ENCODE results near the gene STAT6. TPM values are rescaled to one million over a fixed set of nuclear protein-coding genes. Genes with fewer than 3 reads are reported as not detected.
A peak's percentile ranks its signal among the peaks of the same experiment; 100 is the strongest.

The STAT6 gene
- polyA plus RNA-seq, 1 donor (not counting 4 experiments of a cell fraction or from before 2014, with no cell fraction given), result 113 TPM

GRCh38 chr12:57072661-57073060 is 38.5 kb downstream of the STAT6 start:
- H3K79me2 ChIP-seq (ENCODE audit: control insufficient read depth, insufficient read depth, low read length), result peaks cover 8% of the 10 kb centered on the region
- no peaks in the 10 kb centered on the region for H3K9me1 ChIP-seq (ENCODE audit: control insufficient read depth, extremely low read depth, insufficient read depth, low read length)
- no peaks in the 10 kb centered on the region for H4K20me1 ChIP-seq (ENCODE audit: control insufficient read depth, extremely low read depth, insufficient read depth, low read length)
- no peak overlapping the region for H3K9ac ChIP-seq (ENCODE audit: control insufficient read depth, extremely low read depth, insufficient read depth, low read length)
- dilution Hi-C loops (cut with MboI; ENCODE audit: extremely low pct_ligation_motif_present, low sequenced_read_pairs), result no loop called here
- TF ChIP-seq CTCF (optimal IDR thresholded peaks at IDR 0.05 in 1 of 3, IDR thresholded peaks at IDR 0.05 in 1 of 3, conservative IDR thresholded peaks at IDR 0.05 in 1 of 3; ENCODE audit: extremely low read depth in 1 of 3, insufficient read depth in 2 of 3, low read length in 3 of 3) (no peak), EZH2 (IDR thresholded peaks at IDR 0.05; ENCODE audit: low read length) (no peak)
- H3K27ac ChIP-seq (ENCODE audit: control insufficient read depth, insufficient read depth, low read length), result peak overlapping the region; percentile 13
- peak overlapping the region; percentile 1 for H2AFZ ChIP-seq (ENCODE audit: control insufficient read depth, low read length)
- H3K4me2 ChIP-seq (ENCODE audit: control insufficient read depth, extremely low read depth, insufficient read depth, low read depth, low read length), result peak overlapping the region; percentile 20
- H3K4me1 ChIP-seq (ENCODE audit: control insufficient read depth, extremely low read depth, insufficient read depth, low read length), result peaks cover 9% of the 10 kb centered on the region
- no peak overlapping the region for H3K4me3 ChIP-seq (ENCODE audit: control insufficient read depth in 2 of 3, extremely low read depth in 1 of 3, insufficient read depth in 2 of 3, low read depth in 1 of 3, low read length in 3 of 3)
- DNase-seq (ENCODE audit: low read depth, low spot score) (no peak), FAIRE-seq (peak; percentile 34)
- H3K9me3 ChIP-seq (ENCODE audit: control insufficient read depth, low read depth, low read length), result no peaks in the 10 kb centered on the region
- peaks cover 1 to 22% of the 10 kb centered on the region in 2 experiments for H3K36me3 ChIP-seq (ENCODE audit: control insufficient read depth in 2 of 2, extremely low read depth in 1 of 2, insufficient read depth in 2 of 2, low read length in 2 of 2)
- H3K27me3 ChIP-seq (ENCODE audit: control insufficient read depth, extremely low read depth, insufficient read depth, low read length), result no peaks in the 10 kb centered on the region

- Histone ChIP-seq H3K79me2 (ENCODE audit: control insufficient read depth, insufficient read depth, low read length) (no peaks in the 10 kb centered on the region), H2AFZ (ENCODE audit: control insufficient read depth, low read length) (no peak overlapping the region), H3K4me1 (ENCODE audit: control insufficient read depth, extremely low read depth, insufficient read depth, low read length) (peaks cover 9% of the 10 kb centered on the region), H3K9me1 (ENCODE audit: control insufficient read depth, extremely low read depth, insufficient read depth, low read length) (no peaks in the 10 kb centered on the region), H3K27me3 (ENCODE audit: control insufficient read depth, extremely low read depth, insufficient read depth, low read length) (no peaks in the 10 kb centered on the region), H3K4me2 (ENCODE audit: control insufficient read depth, extremely low read depth, insufficient read depth, low read depth, low read length) (no peak overlapping the region), H3K27ac (ENCODE audit: control insufficient read depth, insufficient read depth, low read length) (peak overlapping the region; percentile 6), H3K9ac (ENCODE audit: control insufficient read depth, extremely low read depth, insufficient read depth, low read length) (peak overlapping the region; percentile 1), H4K20me1 (ENCODE audit: control insufficient read depth, extremely low read depth, insufficient read depth, low read length) (no peaks in the 10 kb centered on the region), H3K4me3 (ENCODE audit: control insufficient read depth in 2 of 3, extremely low read depth in 1 of 3, insufficient read depth in 2 of 3, low read depth in 1 of 3, low read length in 3 of 3) (no peak overlapping the region), H3K9me3 (ENCODE audit: control insufficient read depth, low read depth, low read length) (no peaks in the 10 kb centered on the region), H3K36me3 (ENCODE audit: control insufficient read depth in 2 of 2, extremely low read depth in 1 of 2, insufficient read depth in 2 of 2, low read length in 2 of 2) (peaks cover 1 to 20% of the 10 kb centered on the region in 2 experiments)
- TF ChIP-seq EZH2 (IDR thresholded peaks at IDR 0.05; ENCODE audit: low read length), result no peak
- peak; percentile 73 to 86 (median 77) for TF ChIP-seq CTCF (optimal IDR thresholded peaks at IDR 0.05 in 1 of 3, IDR thresholded peaks at IDR 0.05 in 1 of 3, conservative IDR thresholded peaks at IDR 0.05 in 1 of 3; ENCODE audit: extremely low read depth in 1 of 3, insufficient read depth in 2 of 3, low read length in 3 of 3)
- DNase-seq (ENCODE audit: low read depth, low spot score), result peak; percentile 45
- dilution Hi-C loops (cut with MboI; ENCODE audit: extremely low pct_ligation_motif_present, low sequenced_read_pairs), result no loop called here
- FAIRE-seq, result peak; percentile 63
These were observed 41.6 kb downstream of the STAT6 start for GRCh38 chr12:57069523-57069922.

Measured in keratinocyte (primary cell).